Measurements from ENCODE around the gene GPRIN1.
"Not testable (repeated sequence)": the region's sequence is repeated elsewhere in the genome, so short reads cannot be mapped to it uniquely, and the experiment has no call there.

Gene GPRIN1

GRCh38 chr5:176597417-176598389 is 12.3 kb downstream of the GPRIN1 start:
- no peak for DNase-seq (ENCODE audit: low read depth)

- no peak for DNase-seq (ENCODE audit: low read depth)
Observed at GRCh38 chr5:176596689-176597416, 13.1 kb downstream of the GPRIN1 start.

GRCh38 chr5:176596069-176596644 is 13.8 kb downstream of the GPRIN1 start:
- no peak for DNase-seq (ENCODE audit: low read depth)

- no peak for DNase-seq (ENCODE audit: low read depth)
Observed at GRCh38 chr5:176595386-176595943, 14.5 kb downstream of the GPRIN1 start.

- DNase-seq (ENCODE audit: low read depth): no peak
Observed at GRCh38 chr5:176594554-176594953, 15.4 kb downstream of the GPRIN1 start.

- DNase-seq (ENCODE audit: low read depth): no peak
Observed at GRCh38 chr5:176593273-176593869, 16.6 kb downstream of the GPRIN1 start.

GRCh38 chr5:176592573-176592972 is 17.4 kb downstream of the GPRIN1 start:
- no peak for DNase-seq (ENCODE audit: low read depth)

GRCh38 chr5:176591667-176592066 is 18.3 kb downstream of the GPRIN1 start:
- DNase-seq (ENCODE audit: low read depth): not testable (repeated sequence)

- no peak for DNase-seq (ENCODE audit: low read depth)
Observed at GRCh38 chr5:176590035-176590717, 19.8 kb downstream of the GPRIN1 start.

- no peak for DNase-seq (ENCODE audit: low read depth)
Observed at GRCh38 chr5:176589039-176589769, 20.8 kb downstream of the GPRIN1 start.

GRCh38 chr5:176588297-176588696 is 21.7 kb downstream of the GPRIN1 start:
- DNase-seq (ENCODE audit: low read depth): no peak

- no peak for DNase-seq (ENCODE audit: low read depth)
Observed at GRCh38 chr5:176587398-176587797, 22.6 kb downstream of the GPRIN1 start.

GRCh38 chr5:176583076-176583475 is 26.9 kb downstream of the GPRIN1 start:
- DNase-seq (ENCODE audit: low read depth): no peak

GRCh38 chr5:176581361-176581760 is 28.6 kb downstream of the GPRIN1 start:
- no peak for DNase-seq (ENCODE audit: low read depth)

GRCh38 chr5:176579323-176579722 is 30.6 kb downstream of the GPRIN1 start:
- no peak for DNase-seq (ENCODE audit: low read depth)

- DNase-seq (ENCODE audit: low read depth): no peak
Observed at GRCh38 chr5:176578391-176578808, 31.6 kb downstream of the GPRIN1 start.

- DNase-seq (ENCODE audit: low read depth): no peak
Observed at GRCh38 chr5:176577312-176578176, 32.4 kb downstream of the GPRIN1 start.

- no peak for DNase-seq (ENCODE audit: low read depth)
Observed at GRCh38 chr5:176575488-176576422, 34.2 kb downstream of the GPRIN1 start.
